ENCODE results near the gene CD46.

- TF ChIP-seq CTCF (IDR thresholded peaks at IDR 0.05) (no peak), POLR2A (IDR thresholded peaks at IDR 0.05) (no peak)
These were observed 64.0 kb downstream of the CD46 start for GRCh38 chr1:207815913-207816291.

Measured in testis (tissue), 2 donors.